Measurements from ENCODE around the gene BOD1. TPM values are rescaled to one million over a fixed set of nuclear protein-coding genes. Genes with fewer than 3 reads are reported as not detected.

BOD1 gene
- total and polyA plus RNA-seq, 8 donors = 8.2 to 58.4 (median 26.5) TPM

GRCh38 chr5:173646692-173647091, 30.2 kb upstream of the BOD1 start:
- no peaks in the 10 kb centered on the region for H3K4me1 ChIP-seq
- no peak overlapping the region for H3K27ac ChIP-seq
- DNase-seq = no peak
- H3K36me3 ChIP-seq = no peaks in the 10 kb centered on the region
- TF ChIP-seq POLR2AphosphoS5 (IDR thresholded peaks at IDR 0.05) (no peak), POLR2A (IDR thresholded peaks at IDR 0.05) (no peak), EP300 (IDR thresholded peaks at IDR 0.05) (no peak), CTCF (IDR thresholded peaks at IDR 0.05) (no peak)
- H3K4me3 ChIP-seq = no peak overlapping the region
- intact Hi-C loops (cut with DNase I; ENCODE audit: low total_unique reads) = no loop called here
- peaks cover 0 to 11% (median 0%) of the 10 kb centered on the region in 3 donors for H3K27me3 ChIP-seq
- 81 to 89% (median 87%) methylated on average over 5 of the region's 5 CpGs for WGBS, 5 donors
- H3K9me3 ChIP-seq = no peaks in the 10 kb centered on the region

- DNase-seq = no peak
- H3K4me1 ChIP-seq = no peaks in the 10 kb centered on the region
- H3K9me3 ChIP-seq = no peaks in the 10 kb centered on the region
- no peak overlapping the region for H3K27ac ChIP-seq
- intact Hi-C loops (cut with DNase I; ENCODE audit: low total_unique reads) = no loop called here
- no peaks in the 10 kb centered on the region for H3K36me3 ChIP-seq
- peaks cover 0 to 11% (median 0%) of the 10 kb centered on the region in 3 donors for H3K27me3 ChIP-seq
- no peak for TF ChIP-seq POLR2A (IDR thresholded peaks at IDR 0.05)
- no peak for TF ChIP-seq POLR2AphosphoS5 (IDR thresholded peaks at IDR 0.05)
- no peak for TF ChIP-seq EP300 (IDR thresholded peaks at IDR 0.05)
- TF ChIP-seq CTCF (IDR thresholded peaks at IDR 0.05) = no peak
- WGBS, 5 donors = 77 to 84% (median 81%) methylated on average over 7 to 10 of the region's 10 CpGs
- no peak overlapping the region for H3K4me3 ChIP-seq
These were observed 29.6 kb upstream of the BOD1 start for GRCh38 chr5:173645890-173646574.

DNA sequence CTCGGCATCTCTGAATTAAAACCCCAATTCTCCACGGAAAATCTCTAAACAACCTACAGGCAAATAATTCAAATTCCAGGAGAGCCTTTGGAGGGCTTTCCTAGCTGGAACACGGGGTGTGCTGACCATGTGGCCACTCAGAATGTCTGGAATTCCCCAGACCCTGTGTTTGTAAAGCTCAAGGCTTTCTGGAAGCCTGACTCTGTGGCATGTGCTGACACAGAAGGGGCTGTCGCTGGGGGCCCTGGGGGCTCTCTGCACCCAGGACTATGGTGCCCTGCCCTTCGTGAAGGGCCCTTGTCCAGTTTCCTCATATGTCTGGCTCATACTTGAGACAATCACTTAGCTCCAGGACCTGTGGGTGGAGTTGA, 29.0 kb upstream of the BOD1 start:
- Histone ChIP-seq H3K9me3 (no peaks in the 10 kb centered on the region), H3K27me3 (peaks cover 0 to 11% (median 0%) of the 10 kb centered on the region in 3 donors), H3K4me1 (no peaks in the 10 kb centered on the region), H3K27ac (no peak overlapping the region), H3K4me3 (no peak overlapping the region), H3K36me3 (no peaks in the 10 kb centered on the region)
- WGBS, 5 donors = 34 to 48% (median 40%) methylated on average over 5 of the region's 5 CpGs
- TF ChIP-seq CTCF (IDR thresholded peaks at IDR 0.05) (no peak), POLR2A (IDR thresholded peaks at IDR 0.05) (no peak), POLR2AphosphoS5 (IDR thresholded peaks at IDR 0.05) (no peak), EP300 (IDR thresholded peaks at IDR 0.05) (no peak)
- intact Hi-C loops (cut with DNase I; ENCODE audit: low total_unique reads) = no loop called here
- peak in 1 of 2 donors; percentile 32 for DNase-seq

- no peaks in the 10 kb centered on the region for H3K36me3 ChIP-seq
- TF ChIP-seq EP300 (IDR thresholded peaks at IDR 0.05) = no peak
- no peak for TF ChIP-seq POLR2AphosphoS5 (IDR thresholded peaks at IDR 0.05)
- TF ChIP-seq POLR2A (IDR thresholded peaks at IDR 0.05) = no peak
- no peak for TF ChIP-seq CTCF (IDR thresholded peaks at IDR 0.05)
- H3K9me3 ChIP-seq = no peaks in the 10 kb centered on the region
- no peak for DNase-seq
- H3K4me1 ChIP-seq = no peaks in the 10 kb centered on the region
- H3K27me3 ChIP-seq = peaks cover 0 to 11% (median 0%) of the 10 kb centered on the region in 3 donors
- H3K4me3 ChIP-seq = no peak overlapping the region
- WGBS, 5 donors = 50 to 73% (median 67%) methylated on average over 8 of the region's 8 CpGs
- H3K27ac ChIP-seq = no peak overlapping the region
- intact Hi-C loops (cut with DNase I; ENCODE audit: low total_unique reads) = no loop called here
These were observed 28.4 kb upstream of the BOD1 start for GRCh38 chr5:173644673-173645436.
